Astrocyte of the cerebellum (primary cell): Measurements from ENCODE around the gene SH3GL3.

Source experiments
- DNase-seq: peaks from one replicate; pipeline ENCODE4 v3.0.0-alpha.2; 2011; ENCODE audit warnings: low read depth
- H3K4me3 ChIP-seq: 2 replicates; pipeline ENCODE4 v1.5.1; 2011; ENCODE audit warnings: mild to moderate bottlenecking, low read depth, low read length, moderate library complexity
- in situ Hi-C: cut with HindIII; loops from 2 replicates; pipeline ENCODE4 v1.10.0; 2017; ENCODE audit warnings: low sequenced_read_pairs
- TF ChIP-seq, protein P1 (sequence below): IDR thresholded peaks from 2 replicates; pipeline ENCODE4 v1.5.1; 2012; ENCODE audit warnings: low read length, low read depth, moderate library complexity, mild to moderate bottlenecking; ENCODE audit errors: missing control alignments

The SH3GL3 gene

DNA sequence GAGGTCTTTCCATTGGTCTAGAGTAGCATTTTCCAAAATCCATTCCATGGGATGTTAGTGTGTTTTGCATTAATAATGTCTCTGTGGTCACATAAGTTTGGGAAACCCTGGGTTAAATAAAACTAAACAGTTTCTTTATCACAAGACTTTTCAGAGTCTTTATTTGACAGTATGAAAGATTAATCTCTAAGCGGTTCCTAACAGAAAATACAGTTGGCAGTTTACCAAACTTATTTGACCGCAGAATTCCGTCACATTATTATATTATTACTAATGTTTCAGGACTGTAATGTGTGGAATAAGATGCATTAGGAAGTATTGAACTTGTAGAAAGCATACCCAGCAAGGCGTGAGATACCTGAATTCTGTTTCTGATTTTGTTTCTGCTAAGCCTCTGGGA lies 135.2 kb downstream of the SH3GL3 start:
- TF ChIP-seq, protein P1, sequence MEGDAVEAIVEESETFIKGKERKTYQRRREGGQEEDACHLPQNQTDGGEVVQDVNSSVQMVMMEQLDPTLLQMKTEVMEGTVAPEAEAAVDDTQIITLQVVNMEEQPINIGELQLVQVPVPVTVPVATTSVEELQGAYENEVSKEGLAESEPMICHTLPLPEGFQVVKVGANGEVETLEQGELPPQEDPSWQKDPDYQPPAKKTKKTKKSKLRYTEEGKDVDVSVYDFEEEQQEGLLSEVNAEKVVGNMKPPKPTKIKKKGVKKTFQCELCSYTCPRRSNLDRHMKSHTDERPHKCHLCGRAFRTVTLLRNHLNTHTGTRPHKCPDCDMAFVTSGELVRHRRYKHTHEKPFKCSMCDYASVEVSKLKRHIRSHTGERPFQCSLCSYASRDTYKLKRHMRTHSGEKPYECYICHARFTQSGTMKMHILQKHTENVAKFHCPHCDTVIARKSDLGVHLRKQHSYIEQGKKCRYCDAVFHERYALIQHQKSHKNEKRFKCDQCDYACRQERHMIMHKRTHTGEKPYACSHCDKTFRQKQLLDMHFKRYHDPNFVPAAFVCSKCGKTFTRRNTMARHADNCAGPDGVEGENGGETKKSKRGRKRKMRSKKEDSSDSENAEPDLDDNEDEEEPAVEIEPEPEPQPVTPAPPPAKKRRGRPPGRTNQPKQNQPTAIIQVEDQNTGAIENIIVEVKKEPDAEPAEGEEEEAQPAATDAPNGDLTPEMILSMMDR, result no peak
- DNase-seq, result peak; percentile 35
- in situ Hi-C loops, result no loop called here
- H3K4me3 ChIP-seq, result no peak overlapping the region

DNA sequence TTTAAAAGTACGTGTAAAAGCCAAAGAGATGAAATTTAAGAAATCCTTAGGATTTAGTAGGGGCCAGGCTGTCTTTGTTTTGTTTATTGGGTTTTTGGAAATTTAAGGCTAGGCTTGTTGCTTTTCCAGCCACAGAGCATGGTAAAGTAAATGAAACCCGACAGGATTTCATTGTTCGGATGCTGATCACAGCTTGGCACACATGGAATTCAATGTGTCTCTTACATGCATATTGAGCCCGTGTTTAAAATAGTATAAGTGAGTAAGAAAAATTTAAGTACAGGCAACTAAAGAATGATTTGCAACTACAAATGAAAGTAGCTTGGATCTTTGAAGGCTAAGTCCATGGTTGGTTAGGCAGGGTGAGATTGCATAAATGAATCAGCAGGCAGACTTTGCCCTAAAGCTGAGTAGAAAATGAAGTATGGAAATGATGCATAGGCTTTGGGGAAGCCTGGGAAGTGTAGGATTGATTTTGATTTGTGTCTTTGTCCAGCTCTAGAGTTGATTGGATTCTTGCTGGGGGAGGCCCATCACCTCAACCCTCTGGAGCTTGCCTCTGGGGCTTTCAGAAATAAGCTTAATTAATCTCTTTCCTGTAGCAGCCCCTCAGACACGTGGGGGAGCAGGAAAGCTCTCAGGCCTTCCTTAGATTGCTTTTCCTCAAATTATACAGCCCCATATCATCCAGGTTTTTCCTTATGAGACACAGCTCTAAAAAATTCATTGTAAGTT lies 138.6 kb downstream of the SH3GL3 start:
- H3K4me3 ChIP-seq, result no peak overlapping the region
- in situ Hi-C loops, result no loop called here
- no peak for DNase-seq
- TF ChIP-seq, protein P1, result no peak

- TF ChIP-seq, protein P1, result no peak
- DNase-seq, result no peak
- no peak overlapping the region for H3K4me3 ChIP-seq
- in situ Hi-C loops, result no loop called here
These were observed 139.9 kb downstream of the SH3GL3 start for GRCh38 chr15:83587091-83587490.

GRCh38 chr15:83588441-83588840 lies 141.3 kb downstream of the SH3GL3 start:
- TF ChIP-seq, protein P1, result no peak
- in situ Hi-C loops, result no loop called here
- H3K4me3 ChIP-seq, result no peak overlapping the region
- no peak for DNase-seq

- TF ChIP-seq, protein P1, result no peak
- in situ Hi-C loops, result no loop called here
- no peak overlapping the region for H3K4me3 ChIP-seq
- DNase-seq, result no peak
These were observed 145.4 kb downstream of the SH3GL3 start for GRCh38 chr15:83592370-83593040.

- TF ChIP-seq, protein P1, result no peak
- DNase-seq, result no peak
- in situ Hi-C loops, result no loop called here
- H3K4me3 ChIP-seq, result no peak overlapping the region
These were observed 148.1 kb downstream of the SH3GL3 start for GRCh38 chr15:83595191-83595590.
